ENCODE results near the gene MAPKAPK2. TPM values are rescaled to one million over a fixed set of nuclear protein-coding genes. Genes with fewer than 3 reads are reported as not detected.

The MAPKAPK2 gene
- polyA plus RNA-seq, 1 of the 3 experiments (the other 2 are of a cell fraction), result 46.8 TPM

DNA sequence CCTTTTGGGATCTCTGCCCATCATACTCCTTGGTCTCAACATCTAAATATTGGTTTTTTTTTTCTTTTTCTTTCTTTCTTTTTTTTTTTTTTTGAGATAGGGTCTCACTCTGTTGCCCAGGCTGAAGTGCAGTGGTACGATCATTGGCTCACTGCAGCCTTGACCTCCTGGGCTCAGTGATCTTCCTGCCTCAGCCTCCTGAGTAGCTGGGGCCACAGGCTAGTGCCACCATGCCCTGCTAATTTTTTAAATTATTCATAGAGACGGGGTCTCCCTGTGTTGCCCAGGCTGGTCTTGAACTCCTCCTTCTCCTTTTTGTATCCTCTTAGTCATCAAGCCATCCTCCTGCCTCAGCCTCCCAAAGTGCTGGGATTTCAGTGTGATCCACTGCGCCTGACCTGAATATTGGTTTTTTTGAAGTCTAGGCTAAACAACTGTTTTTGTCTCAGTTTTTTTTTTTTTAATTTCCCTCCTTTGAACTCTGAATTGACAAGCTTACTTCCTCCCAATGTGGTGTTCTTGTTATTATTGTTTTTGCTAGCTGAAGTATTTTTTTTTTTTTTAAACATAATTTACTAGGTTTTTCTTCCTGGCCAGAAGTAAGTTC is 30.9 kb downstream of the MAPKAPK2 start:
- no peaks in the 10 kb centered on the region for H3K9me3 ChIP-seq
- no peak overlapping the region for H3K27ac ChIP-seq (ENCODE audit: low read depth in 2 of 2, low read length in 1 of 2)
- H3K36me3 ChIP-seq (replicated peaks in 1 of 2; ENCODE audit: control insufficient read depth in 1 of 2, insufficient read depth in 2 of 2, low read length in 1 of 2), result no peaks in the 10 kb centered on the region
- no peaks in the 10 kb centered on the region for H3K9me2 ChIP-seq
- H3K4me2 ChIP-seq, result no peak overlapping the region
- H3F3A ChIP-seq (replicated peaks; ENCODE audit: insufficient read depth), result no peaks in the 10 kb centered on the region
- TF ChIP-seq RFX5 (IDR thresholded peaks at IDR 0.05; ENCODE audit: low read length) (no peak), YY1 (IDR thresholded peaks at IDR 0.05; ENCODE audit: low read depth) (no peak)
- TF ChIP-seq, protein P1, sequence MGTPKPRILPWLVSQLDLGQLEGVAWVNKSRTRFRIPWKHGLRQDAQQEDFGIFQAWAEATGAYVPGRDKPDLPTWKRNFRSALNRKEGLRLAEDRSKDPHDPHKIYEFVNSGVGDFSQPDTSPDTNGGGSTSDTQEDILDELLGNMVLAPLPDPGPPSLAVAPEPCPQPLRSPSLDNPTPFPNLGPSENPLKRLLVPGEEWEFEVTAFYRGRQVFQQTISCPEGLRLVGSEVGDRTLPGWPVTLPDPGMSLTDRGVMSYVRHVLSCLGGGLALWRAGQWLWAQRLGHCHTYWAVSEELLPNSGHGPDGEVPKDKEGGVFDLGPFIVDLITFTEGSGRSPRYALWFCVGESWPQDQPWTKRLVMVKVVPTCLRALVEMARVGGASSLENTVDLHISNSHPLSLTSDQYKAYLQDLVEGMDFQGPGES (IDR thresholded peaks at IDR 0.05; ENCODE audit: low read depth, low read length), result no peak
- peaks cover 100% of the 10 kb centered on the region for H3K79me2 ChIP-seq (ENCODE audit: insufficient read depth)
- H3K27me3 ChIP-seq (ENCODE audit: insufficient read depth), result no peaks in the 10 kb centered on the region
- no peak for DNase-seq
- H3K4me3 ChIP-seq (ENCODE audit: low read depth in 2 of 2, low read length in 1 of 2), result no peak overlapping the region
- 93% methylated on average over 3 of the region's 3 CpGs for WGBS (ENCODE audit: low lambda C conversion rate)
- CTCF ChIA-PET, result interaction anchor here (0.7 to 6.7 kb wide), 6 partner anchors 10 to 196 kb away, joined by 3 to 64 read pairs (median 5); no protein-coding TSS in a partner anchor
- POLR2A ChIA-PET, result no interaction called here
- H3K9ac ChIP-seq, result no peak overlapping the region
- no peak overlapping the region for H2AFZ ChIP-seq (ENCODE audit: low read depth)
- H4K20me1 ChIP-seq (ENCODE audit: insufficient read depth), result peaks cover 99% of the 10 kb centered on the region
- peaks cover 9 to 11% of the 10 kb centered on the region in 2 experiments; a peak in 2 of 4 replicates for H3K4me1 ChIP-seq (ENCODE audit: control insufficient read depth in 1 of 2, insufficient read depth in 2 of 2, low read depth in 1 of 2, low read length in 1 of 2)

DNA sequence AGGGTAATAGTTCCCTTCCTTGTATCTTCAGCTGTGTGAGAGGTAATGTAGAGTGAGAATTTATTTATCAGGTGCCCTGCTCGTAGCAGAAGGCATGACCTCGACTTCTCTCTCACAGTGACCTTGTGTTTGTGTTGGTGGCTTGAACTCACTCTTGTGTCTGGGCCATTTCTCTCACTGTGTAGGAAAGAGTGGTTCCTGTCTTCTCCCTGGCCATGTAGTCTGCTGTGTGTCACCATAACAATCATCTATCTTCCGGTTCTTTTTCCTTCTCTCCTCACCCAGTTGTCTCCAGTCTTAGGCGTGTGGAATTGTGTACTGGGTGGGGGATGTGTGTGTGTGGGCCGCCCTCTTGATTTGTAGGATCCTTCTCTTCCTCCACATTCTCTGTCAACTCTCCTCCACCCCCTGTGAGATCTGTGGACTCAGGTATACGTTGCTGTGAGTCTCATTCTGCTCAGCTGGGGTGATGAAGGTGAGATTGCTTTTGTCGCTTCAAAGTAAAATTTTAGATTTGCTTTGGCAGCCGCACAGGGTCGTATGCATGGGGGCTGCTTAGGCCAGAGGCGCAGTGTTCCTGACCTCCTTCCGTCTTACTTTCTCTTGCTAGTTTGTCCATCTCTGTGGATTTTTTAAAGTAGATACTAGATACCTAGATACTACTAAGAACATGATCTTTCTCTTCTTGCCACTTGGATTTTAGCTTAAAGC is 31.6 kb downstream of the MAPKAPK2 start:
- POLR2A ChIA-PET, result no interaction called here
- no peak overlapping the region for H3K27ac ChIP-seq (ENCODE audit: low read depth in 2 of 2, low read length in 1 of 2)
- peaks cover 9 to 11% of the 10 kb centered on the region in 2 experiments; a peak in 2 of 4 replicates for H3K4me1 ChIP-seq (ENCODE audit: control insufficient read depth in 1 of 2, insufficient read depth in 2 of 2, low read depth in 1 of 2, low read length in 1 of 2)
- no peaks in the 10 kb centered on the region for H3F3A ChIP-seq (replicated peaks; ENCODE audit: insufficient read depth)
- 92% methylated on average over 11 of the region's 11 CpGs for WGBS (ENCODE audit: low lambda C conversion rate)
- peaks cover 99% of the 10 kb centered on the region for H4K20me1 ChIP-seq (ENCODE audit: insufficient read depth)
- no peaks in the 10 kb centered on the region for H3K36me3 ChIP-seq (replicated peaks in 1 of 2; ENCODE audit: control insufficient read depth in 1 of 2, insufficient read depth in 2 of 2, low read length in 1 of 2)
- H3K4me2 ChIP-seq, result no peak overlapping the region
- CTCF ChIA-PET, result interaction anchor here (1.0 to 6.7 kb wide), 5 partner anchors 9 to 237 kb away, joined by 3 to 64 read pairs (median 4); no protein-coding TSS in a partner anchor
- H3K9me3 ChIP-seq, result no peaks in the 10 kb centered on the region
- H2AFZ ChIP-seq (ENCODE audit: low read depth), result no peak overlapping the region
- no peaks in the 10 kb centered on the region for H3K27me3 ChIP-seq (ENCODE audit: insufficient read depth)
- TF ChIP-seq MAX (IDR thresholded peaks at IDR 0.05; ENCODE audit: low read depth), result no peak
- TF ChIP-seq, protein P1 (IDR thresholded peaks at IDR 0.05; ENCODE audit: low read depth, low read length), result no peak
- TF ChIP-seq RFX5 (IDR thresholded peaks at IDR 0.05; ENCODE audit: low read length), result no peak
- TF ChIP-seq JUND (IDR thresholded peaks at IDR 0.05), result no peak
- no peak for TF ChIP-seq SMC3 (IDR thresholded peaks at IDR 0.05; ENCODE audit: low read depth, low read length)
- no peak for TF ChIP-seq FOXJ3 (CRISPR knock-in tag; IDR thresholded peaks at IDR 0.05)
- no peak for TF ChIP-seq GATA2 (CRISPR knock-in tag; IDR thresholded peaks at IDR 0.05)
- TF ChIP-seq NRF1 (IDR thresholded peaks at IDR 0.05; ENCODE audit: low read depth, low read length), result no peak
- no peak for TF ChIP-seq YY1 (IDR thresholded peaks at IDR 0.05; ENCODE audit: low read depth)
- TF ChIP-seq TEAD4 (IDR thresholded peaks at IDR 0.05; ENCODE audit: borderline replicate concordance, insufficient read depth), result no peak
- no peak for TF ChIP-seq NFIC (IDR thresholded peaks at IDR 0.05; ENCODE audit: borderline replicate concordance)
- TF ChIP-seq GABPA (IDR thresholded peaks at IDR 0.05; ENCODE audit: low read depth), result no peak
- TF ChIP-seq RXRA (IDR thresholded peaks at IDR 0.05; ENCODE audit: borderline replicate concordance, low read depth), result no peak
- TF ChIP-seq RCOR1 (IDR thresholded peaks at IDR 0.05; ENCODE audit: low read length), result no peak
- no peak for TF ChIP-seq TCF12 (IDR thresholded peaks at IDR 0.05)
- TF ChIP-seq, protein P2, sequence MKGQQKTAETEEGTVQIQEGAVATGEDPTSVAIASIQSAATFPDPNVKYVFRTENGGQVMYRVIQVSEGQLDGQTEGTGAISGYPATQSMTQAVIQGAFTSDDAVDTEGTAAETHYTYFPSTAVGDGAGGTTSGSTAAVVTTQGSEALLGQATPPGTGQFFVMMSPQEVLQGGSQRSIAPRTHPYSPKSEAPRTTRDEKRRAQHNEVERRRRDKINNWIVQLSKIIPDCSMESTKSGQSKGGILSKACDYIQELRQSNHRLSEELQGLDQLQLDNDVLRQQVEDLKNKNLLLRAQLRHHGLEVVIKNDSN (IDR thresholded peaks at IDR 0.05; ENCODE audit: borderline replicate concordance, low read depth), result no peak
- H3K4me3 ChIP-seq (ENCODE audit: low read depth in 2 of 2, low read length in 1 of 2), result no peak overlapping the region
- H3K9ac ChIP-seq, result no peak overlapping the region
- DNase-seq, result no peak
- H3K79me2 ChIP-seq (ENCODE audit: insufficient read depth), result peaks cover 100% of the 10 kb centered on the region
- H3K9me2 ChIP-seq, result no peaks in the 10 kb centered on the region

Measured in SK-N-SH (cell line).